PC-9 (cell line): Measurements from ENCODE around the gene EHMT1. TPM values are rescaled to one million over a fixed set of nuclear protein-coding genes. Genes with fewer than 3 reads are reported as not detected.

Source experiments
- BruUV-seq: library from RNA; stranded (reverse); fragments of 400-500 nt; replicated peaks from 2 replicates; lab custom pipeline; 2021; lab: Mats Ljungman, UMichigan
- CTCF ChIA-PET: fragments of 300-600 bp; sonication (Branson Sonifier 250); formaldehyde crosslinking; loops from one replicate; lab custom pipeline; 2022; ENCODE audit warnings: antibody characterized with exemption; lab: Charles Lee
- POLR2A ChIA-PET: fragments of 300-600 bp; sonication (Branson Sonifier 250); formaldehyde crosslinking; loops from one replicate; lab custom pipeline; 2022; ENCODE audit warnings: antibody characterized with exemption; ENCODE audit not compliant: unreplicated experiment; lab: Charles Lee
- DNase-seq, 2 experiments: peaks; one replicate each; pipeline versions ENCODE4 v3.0.0 to v3.0.0-alpha.2; 2015 to 2022; ENCODE audit warnings: mixed read lengths in 1 of 2
- H2AFZ ChIP-seq: fragments of 200-600 bp; sonication (generic); 2 replicates; pipeline ENCODE4 v1.8.1; 2017; ENCODE audit warnings: antibody characterized with exemption
- H3F3A ChIP-seq: fragments of 200-600 bp; sonication (generic); 2 replicates; pipeline ENCODE4 v1.8.1; 2017; ENCODE audit warnings: antibody characterized with exemption, mild to moderate bottlenecking, low read depth; ENCODE audit not compliant: insufficient read depth
- H3K27ac ChIP-seq: fragments of 200-600 bp; sonication (generic); 2 replicates; pipeline ENCODE4 v1.6.1; 2016; ENCODE audit warnings: mixed run types
- H3K27me3 ChIP-seq: fragments of 200-600 bp; sonication (generic); 2 replicates; pipeline ENCODE4 v1.6.1; 2016; ENCODE audit warnings: low read depth, mixed run types; ENCODE audit not compliant: insufficient read depth
- H3K36me3 ChIP-seq: fragments of 200-600 bp; sonication (generic); 2 replicates; pipeline ENCODE4 v1.6.1; 2016; ENCODE audit warnings: low read depth, mixed run types
- H3K4me1 ChIP-seq: fragments of 200-600 bp; sonication (generic); replicated peaks from 2 replicates; pipeline ENCODE4 v1.6.1; 2016; ENCODE audit warnings: mixed run types; ENCODE audit not compliant: insufficient read depth
- H3K4me2 ChIP-seq: fragments of 200-600 bp; sonication (generic); 2 replicates; pipeline ENCODE4 v1.6.1; 2017; ENCODE audit warnings: mixed run types
- H3K4me3 ChIP-seq: fragments of 200-600 bp; sonication (generic); 2 replicates; pipeline ENCODE4 v1.6.1; 2016; ENCODE audit warnings: mixed run types
- H3K79me2 ChIP-seq: fragments of 200-600 bp; sonication (generic); 2 replicates; pipeline ENCODE4 v1.6.1; 2017; ENCODE audit warnings: low read depth, mixed run types
- H3K9me2 ChIP-seq: fragments of 200-600 bp; sonication (generic); 2 replicates; pipeline ENCODE4 v1.8.1; 2017; ENCODE audit warnings: mild to moderate bottlenecking; ENCODE audit not compliant: insufficient read depth
- H3K9me3 ChIP-seq: fragments of 200-600 bp; sonication (generic); 2 replicates; pipeline ENCODE4 v1.8.1; 2016; ENCODE audit warnings: low read depth; ENCODE audit not compliant: insufficient read depth
- H4K20me1 ChIP-seq: fragments of 200-600 bp; sonication (generic); 2 replicates; pipeline ENCODE4 v1.8.1; 2017; ENCODE audit not compliant: insufficient read depth
- EZH2 ChIP-seq: fragments of 200-600 bp; sonication (generic); IDR thresholded peaks from 2 replicates; pipeline ENCODE4 v1.8.0; 2017; ENCODE audit warnings: antibody characterized with exemption, low read depth
- intact Hi-C: fragments of 100-400 bp; cut with micrococcal nuclease; formaldehyde crosslinking; loops from one replicate; pipeline ENCODE4 v1.10.0; 2022; ENCODE audit not compliant: unreplicated experiment
- total RNA-seq: library from RNA; stranded (reverse); gene quantifications from 2 replicates; pipeline ENCODE4 v1.2.3, GENCODE V29; 2021
- TF ChIP-seq, protein P1 (sequence below): fragments of 200-600 bp; sonication (generic); conservative IDR thresholded peaks from 2 replicates; pipeline ENCODE4 v1.6.1; 2017; ENCODE audit warnings: mixed run types, antibody characterized with exemption, mild to moderate bottlenecking, moderate library complexity

The EHMT1 gene
- total RNA-seq, 1 experiment from 2014 or later, result 116 TPM

DNA sequence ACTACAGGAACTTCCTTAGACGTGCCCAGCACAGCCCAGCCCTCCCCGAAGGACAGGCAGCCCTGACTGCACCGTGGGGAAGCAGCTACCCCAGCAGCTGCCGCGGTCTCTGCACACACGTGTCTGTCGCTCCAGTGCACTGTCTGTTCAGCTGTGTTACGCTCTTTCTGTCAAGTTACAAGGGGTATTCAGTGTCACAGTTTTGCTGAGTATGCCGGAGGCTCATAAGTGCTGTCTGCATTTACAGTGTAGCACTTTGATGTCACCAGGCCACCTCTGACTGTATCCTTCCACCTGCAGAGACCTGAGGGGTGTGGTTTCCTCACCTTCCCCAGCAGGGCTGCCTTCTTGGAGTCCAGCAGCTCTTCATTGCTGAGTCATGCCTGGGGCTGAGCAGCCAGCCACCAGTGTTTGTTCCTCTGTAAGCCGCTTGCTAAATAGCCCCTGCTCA, 126.8 kb downstream of the EHMT1 start:
- TF ChIP-seq, protein P1, sequence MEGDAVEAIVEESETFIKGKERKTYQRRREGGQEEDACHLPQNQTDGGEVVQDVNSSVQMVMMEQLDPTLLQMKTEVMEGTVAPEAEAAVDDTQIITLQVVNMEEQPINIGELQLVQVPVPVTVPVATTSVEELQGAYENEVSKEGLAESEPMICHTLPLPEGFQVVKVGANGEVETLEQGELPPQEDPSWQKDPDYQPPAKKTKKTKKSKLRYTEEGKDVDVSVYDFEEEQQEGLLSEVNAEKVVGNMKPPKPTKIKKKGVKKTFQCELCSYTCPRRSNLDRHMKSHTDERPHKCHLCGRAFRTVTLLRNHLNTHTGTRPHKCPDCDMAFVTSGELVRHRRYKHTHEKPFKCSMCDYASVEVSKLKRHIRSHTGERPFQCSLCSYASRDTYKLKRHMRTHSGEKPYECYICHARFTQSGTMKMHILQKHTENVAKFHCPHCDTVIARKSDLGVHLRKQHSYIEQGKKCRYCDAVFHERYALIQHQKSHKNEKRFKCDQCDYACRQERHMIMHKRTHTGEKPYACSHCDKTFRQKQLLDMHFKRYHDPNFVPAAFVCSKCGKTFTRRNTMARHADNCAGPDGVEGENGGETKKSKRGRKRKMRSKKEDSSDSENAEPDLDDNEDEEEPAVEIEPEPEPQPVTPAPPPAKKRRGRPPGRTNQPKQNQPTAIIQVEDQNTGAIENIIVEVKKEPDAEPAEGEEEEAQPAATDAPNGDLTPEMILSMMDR, result no peak
- TF ChIP-seq EZH2, result no peak
- peaks cover 5% of the 10 kb centered on the region; the same call in 1 of the 2 replicates for H3K36me3 ChIP-seq
- H2AFZ ChIP-seq, result no peak overlapping the region
- H3K9me3 ChIP-seq, result no peaks in the 10 kb centered on the region
- no peaks in the 10 kb centered on the region for H3F3A ChIP-seq
- H3K27ac ChIP-seq, result peak overlapping the region; percentile 17
- H3K4me2 ChIP-seq, result no peak overlapping the region
- ChIA-PET CTCF (no interaction called here), POLR2A (no interaction called here)
- no TSS peak for BruUV-seq
- peak in 1 of 2 experiments; percentile 76 for DNase-seq
- H4K20me1 ChIP-seq, result no peaks in the 10 kb centered on the region; the same call in 1 of the 2 replicates
- no peak overlapping the region for H3K4me3 ChIP-seq
- H3K9me2 ChIP-seq, result no peaks in the 10 kb centered on the region
- H3K4me1 ChIP-seq, result peaks cover 8% of the 10 kb centered on the region; the same call in 1 of the 2 replicates
- H3K27me3 ChIP-seq, result no peaks in the 10 kb centered on the region
- H3K79me2 ChIP-seq, result no peaks in the 10 kb centered on the region
- intact Hi-C loops, result loop anchor here (10.0 kb wide), 1 partner anchor 71 kb away; no protein-coding TSS in a partner anchor

DNA sequence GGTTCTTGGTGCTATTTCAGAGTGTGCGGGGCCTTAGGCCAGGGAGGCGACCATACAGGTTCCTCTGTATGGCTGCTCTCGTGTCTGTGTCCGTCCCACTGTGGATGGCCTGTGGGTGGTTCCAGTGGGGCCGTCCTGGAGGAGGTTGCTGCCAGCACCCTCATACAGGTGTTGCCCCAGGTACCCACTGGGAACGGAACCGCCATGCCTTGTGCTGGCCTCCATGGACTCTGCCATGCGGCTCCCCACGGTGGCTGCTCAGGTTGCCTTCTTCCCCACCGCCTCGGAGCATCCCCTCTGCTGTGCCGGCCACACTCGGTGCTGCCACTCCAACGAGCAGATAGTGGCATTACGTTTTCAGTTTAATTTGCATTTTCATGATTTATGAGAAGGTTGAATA, 129.5 kb downstream of the EHMT1 start:
- Histone ChIP-seq H3F3A (no peaks in the 10 kb centered on the region), H3K4me1 (peaks cover 8% of the 10 kb centered on the region; the same call in 1 of the 2 replicates), H4K20me1 (no peaks in the 10 kb centered on the region; the same call in 1 of the 2 replicates), H3K4me2 (no peak overlapping the region), H2AFZ (no peak overlapping the region), H3K9me3 (no peaks in the 10 kb centered on the region), H3K4me3 (no peak overlapping the region), H3K79me2 (no peaks in the 10 kb centered on the region), H3K9me2 (no peaks in the 10 kb centered on the region), H3K27me3 (no peaks in the 10 kb centered on the region), H3K36me3 (peaks cover 5% of the 10 kb centered on the region; the same call in 1 of the 2 replicates), H3K27ac (no peak overlapping the region)
- no peak for TF ChIP-seq EZH2
- TF ChIP-seq, protein P1, result no peak
- intact Hi-C loops, result loop anchor here (10.0 kb wide), 1 partner anchor 74 kb away; no protein-coding TSS in a partner anchor
- no peak for DNase-seq
- ChIA-PET POLR2A (no interaction called here), CTCF (no interaction called here)
- no TSS peak for BruUV-seq

DNA sequence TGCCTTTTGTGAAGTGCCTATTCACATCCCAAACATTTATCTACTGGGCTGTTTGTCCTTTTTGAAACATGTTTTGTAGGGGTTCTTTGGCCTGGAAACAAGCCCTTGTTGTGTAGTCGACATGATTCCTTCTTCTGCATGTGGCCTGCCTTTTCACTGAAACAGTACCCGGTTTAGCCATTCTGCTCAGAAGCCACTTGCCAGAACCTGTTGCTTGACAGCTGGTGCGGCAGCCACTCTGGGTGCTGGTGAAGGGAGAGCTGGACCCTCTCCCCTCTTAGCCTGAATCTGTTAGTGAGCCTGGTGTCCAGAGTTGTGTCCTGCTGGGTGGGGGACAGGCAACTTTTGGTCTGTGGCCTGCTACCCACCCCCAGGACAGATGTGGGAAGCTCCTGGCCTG, 129.9 kb downstream of the EHMT1 start:
- Histone ChIP-seq H3K4me3 (no peak overlapping the region), H4K20me1 (no peaks in the 10 kb centered on the region; the same call in 1 of the 2 replicates), H3K79me2 (no peaks in the 10 kb centered on the region), H3F3A (no peaks in the 10 kb centered on the region), H3K27me3 (no peaks in the 10 kb centered on the region), H3K4me1 (peaks cover 8% of the 10 kb centered on the region; the same call in 1 of the 2 replicates), H3K4me2 (no peak overlapping the region), H3K9me2 (no peaks in the 10 kb centered on the region), H3K36me3 (peaks cover 5% of the 10 kb centered on the region; the same call in 1 of the 2 replicates), H3K27ac (no peak overlapping the region), H2AFZ (no peak overlapping the region), H3K9me3 (no peaks in the 10 kb centered on the region)
- POLR2A ChIA-PET, result no interaction called here
- TF ChIP-seq EZH2, result no peak
- TF ChIP-seq, protein P1, result no peak
- CTCF ChIA-PET, result interaction anchor here (0.7 kb wide), 1 partner anchor 12 kb away, joined by 3 read pairs; no protein-coding TSS in a partner anchor
- intact Hi-C loops, result loop anchor here (10.0 kb wide), 1 partner anchor 74 kb away; no protein-coding TSS in a partner anchor
- BruUV-seq, result no TSS peak
- no peak for DNase-seq
